Ovary (tissue), 3 donors: ENCODE data around the gene P4HA2.

Experiments
- EP300 ChIP-seq: sonication (generic); formaldehyde crosslinking; IDR thresholded peaks from one replicate; pipeline ENCODE4 v1.6.1; 2017; ENCODE audit warnings: antibody characterized with exemption
- POLR2A ChIP-seq: fragments of 450-650 bp; IDR thresholded peaks from one replicate; pipeline ENCODE4 v1.6.1; 2017; ENCODE audit warnings: antibody characterized with exemption, mild to moderate bottlenecking, moderate library complexity
- TF ChIP-seq, protein P1 (sequence below), 3 donors: fragments of 450-650 bp in 2 of 3; fragments of 200-600 bp in 1 of 3; IDR thresholded peaks; one replicate each; pipeline versions ENCODE4 v1.5.1 to v1.8.0; 2016 to 2022; ENCODE audit warnings: antibody characterized with exemption in 3 of 3, mild to moderate bottlenecking in 1 of 3
- donor health status: DM: no; HTN: no; CAD: no.

GRCh38 chr5:132195727-132196126, 31.9 kb downstream of the P4HA2 start:
- TF ChIP-seq, protein P1, sequence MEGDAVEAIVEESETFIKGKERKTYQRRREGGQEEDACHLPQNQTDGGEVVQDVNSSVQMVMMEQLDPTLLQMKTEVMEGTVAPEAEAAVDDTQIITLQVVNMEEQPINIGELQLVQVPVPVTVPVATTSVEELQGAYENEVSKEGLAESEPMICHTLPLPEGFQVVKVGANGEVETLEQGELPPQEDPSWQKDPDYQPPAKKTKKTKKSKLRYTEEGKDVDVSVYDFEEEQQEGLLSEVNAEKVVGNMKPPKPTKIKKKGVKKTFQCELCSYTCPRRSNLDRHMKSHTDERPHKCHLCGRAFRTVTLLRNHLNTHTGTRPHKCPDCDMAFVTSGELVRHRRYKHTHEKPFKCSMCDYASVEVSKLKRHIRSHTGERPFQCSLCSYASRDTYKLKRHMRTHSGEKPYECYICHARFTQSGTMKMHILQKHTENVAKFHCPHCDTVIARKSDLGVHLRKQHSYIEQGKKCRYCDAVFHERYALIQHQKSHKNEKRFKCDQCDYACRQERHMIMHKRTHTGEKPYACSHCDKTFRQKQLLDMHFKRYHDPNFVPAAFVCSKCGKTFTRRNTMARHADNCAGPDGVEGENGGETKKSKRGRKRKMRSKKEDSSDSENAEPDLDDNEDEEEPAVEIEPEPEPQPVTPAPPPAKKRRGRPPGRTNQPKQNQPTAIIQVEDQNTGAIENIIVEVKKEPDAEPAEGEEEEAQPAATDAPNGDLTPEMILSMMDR (IDR thresholded peaks at IDR 0.05) = no peak
- TF ChIP-seq POLR2A (no peak), EP300 (no peak)
